Mucosa of gallbladder (tissue), 1 donor: Measurements from ENCODE around the gene CDKAL1. TPM values are rescaled to one million over a fixed set of nuclear protein-coding genes. Genes with fewer than 3 reads are reported as not detected.
"Not testable (repeated sequence)": the region's sequence is repeated elsewhere in the genome, so short reads cannot be mapped to it uniquely, and the experiment has no call there.

Experiments used
- DNase-seq: peaks from one replicate; pipeline ENCODE4 v3.0.0-alpha.2; 2020; ENCODE audit warnings: low spot score
- total RNA-seq: library from RNA; stranded (reverse); gene quantifications from one replicate; pipeline ENCODE4 v1.2.1, GENCODE V29; 2021
- donor health status: DM: no; HTN: no; CAD: no.

Gene CDKAL1
- total RNA-seq, 1 donor from 2014 or later: 13.1 TPM

- DNase-seq: not testable (repeated sequence)
Observed at GRCh38 chr6:20594299-20594853, 60.1 kb downstream of the CDKAL1 start.

- DNase-seq: no peak
Observed at GRCh38 chr6:20599302-20600051, 65.2 kb downstream of the CDKAL1 start.

- DNase-seq: no peak
Observed at GRCh38 chr6:20600831-20601230, 66.6 kb downstream of the CDKAL1 start.

GRCh38 chr6:20604159-20604558, 69.9 kb downstream of the CDKAL1 start:
- DNase-seq: no peak

GRCh38 chr6:20605061-20605460, 70.8 kb downstream of the CDKAL1 start:
- DNase-seq: no peak

- DNase-seq: no peak
Observed at GRCh38 chr6:20605581-20605980, 71.3 kb downstream of the CDKAL1 start.

GRCh38 chr6:20606831-20607230, 72.6 kb downstream of the CDKAL1 start:
- DNase-seq: no peak

- DNase-seq: no peak
Observed at GRCh38 chr6:20608356-20608755, 74.1 kb downstream of the CDKAL1 start.

GRCh38 chr6:20608905-20609304, 74.6 kb downstream of the CDKAL1 start:
- no peak for DNase-seq

- DNase-seq: not testable (repeated sequence)
Observed at GRCh38 chr6:20609924-20610323, 75.7 kb downstream of the CDKAL1 start.

GRCh38 chr6:20610636-20611370, 76.5 kb downstream of the CDKAL1 start:
- DNase-seq: no peak

- not testable (repeated sequence) for DNase-seq
Observed at GRCh38 chr6:20617537-20617936, 83.3 kb downstream of the CDKAL1 start.

- no peak for DNase-seq
Observed at GRCh38 chr6:20620043-20620442, 85.8 kb downstream of the CDKAL1 start.

GRCh38 chr6:20623761-20624160, 89.5 kb downstream of the CDKAL1 start:
- no peak for DNase-seq

GRCh38 chr6:20626165-20626564, 91.9 kb downstream of the CDKAL1 start:
- DNase-seq: no peak

GRCh38 chr6:20629509-20629908, 95.3 kb downstream of the CDKAL1 start:
- DNase-seq: no peak

GRCh38 chr6:20630136-20630535, 95.9 kb downstream of the CDKAL1 start:
- DNase-seq: no peak

- no peak for DNase-seq
Observed at GRCh38 chr6:20630617-20631548, 96.6 kb downstream of the CDKAL1 start.

- no peak for DNase-seq
Observed at GRCh38 chr6:20631549-20631924, 97.3 kb downstream of the CDKAL1 start.

GRCh38 chr6:20632696-20633095, 98.4 kb downstream of the CDKAL1 start:
- no peak for DNase-seq

GRCh38 chr6:20633566-20634340, 99.5 kb downstream of the CDKAL1 start:
- DNase-seq: no peak
